Naive thymus-derived CD8-positive, alpha-beta T cell (primary cell): ENCODE measurements around the gene NR2F1-AS1. TPM values are rescaled to one million over a fixed set of nuclear protein-coding genes. Genes with fewer than 3 reads are reported as not detected.

Source experiments
- ATAC-seq, 2 donors: fragments of 150-1000 bp; cut with Tn5 transposase in 1 of 2; sonication (Bioruptor Pico), chemical (Tn5 transposase) in 1 of 2; 1 replicate in 1 of 2; 2 replicates in 1 of 2; pipeline ENCODE4 v1.10.0; 2021; ENCODE audit warnings: mild to moderate bottlenecking in 2 of 2, moderate library complexity in 2 of 2
- POLR2A ChIA-PET: fragments of 350-600 bp; sonication (Branson Sonifier 250); formaldehyde crosslinking; loops from one replicate; lab custom pipeline; 2021; ENCODE audit warnings: antibody characterized with exemption; lab: Charles Lee
- DNase-seq, 10 donors: peaks; one replicate each; pipeline versions ENCODE4 v3.0.0 to v3.0.0-alpha.2; 2020 to 2022
- H3K27ac Mint-ChIP-seq, 10 donors: one replicate each; pipeline ENCODE4 v1.8.0; 2020 to 2022; ENCODE audit warnings: mild to moderate bottlenecking in 10 of 10, mixed read lengths in 10 of 10, moderate library complexity in 4 of 10, inconsistent platforms in 1 of 10
- H3K27me3 Mint-ChIP-seq, 5 donors: one replicate each; pipeline ENCODE4 v1.8.0; 2021 to 2022; ENCODE audit warnings: mixed read lengths in 5 of 5
- H3K36me3 Mint-ChIP-seq, 3 donors: one replicate each; pipeline ENCODE4 v1.8.0; 2020 to 2022; ENCODE audit warnings: mixed read lengths in 3 of 3, mild to moderate bottlenecking in 2 of 3, inconsistent platforms in 1 of 3
- H3K4me1 Mint-ChIP-seq, 4 donors: one replicate each; pipeline ENCODE4 v1.8.0; 2021 to 2022; ENCODE audit warnings: mixed read lengths in 4 of 4
- H3K4me3 Mint-ChIP-seq, 10 donors: one replicate each; pipeline ENCODE4 v1.8.0; 2020 to 2022; ENCODE audit warnings: mild to moderate bottlenecking in 10 of 10, mixed read lengths in 10 of 10, moderate library complexity in 6 of 10, inconsistent platforms in 1 of 10
- H3K9me3 Mint-ChIP-seq, 9 donors: one replicate each; pipeline ENCODE4 v1.8.0; 2020 to 2022; ENCODE audit warnings: mixed read lengths in 9 of 9, mild to moderate bottlenecking in 3 of 9, inconsistent platforms in 1 of 9, moderate library complexity in 1 of 9
- polyA plus RNA-seq, 3 donors: library from polyadenylated mRNA; unstranded; fragments of 300-500 nt; fragmentation: Illumina TruSeq; gene quantifications; one replicate each; pipeline ENCODE4 v1.2.3, GENCODE V29; 2021
- total RNA-seq, 8 experiments: library from RNA in 2 of 8; stranded (reverse) in 2 of 8; gene quantifications; one replicate each; pipeline ENCODE4 v1.2.3 and lab custom pipeline; 2021 to 2026

NR2F1-AS1 gene
- total and polyA plus RNA-seq, 5 experiments from 2014 or later = not detected

- peaks cover 41 to 57% (median 46%) of the 10 kb centered on the region in 5 donors for H3K27me3 Mint-ChIP-seq
- H3K36me3 Mint-ChIP-seq = peaks cover 5 to 12% (median 9%) of the 10 kb centered on the region in 3 donors
- no peak for DNase-seq
- peaks cover 0 to 17% (median 4%) of the 10 kb centered on the region in 9 donors for H3K9me3 Mint-ChIP-seq
- no peak overlapping the region for H3K27ac Mint-ChIP-seq
- peak overlapping the region; percentile 50 to 90 (median 76) for H3K4me3 Mint-ChIP-seq
- POLR2A ChIA-PET = no interaction called here
- peaks cover 16 to 33% (median 29%) of the 10 kb centered on the region in 4 donors for H3K4me1 Mint-ChIP-seq
- ATAC-seq = no peak
Observed at GRCh38 chr5:93585041-93585766, 4.2 kb upstream of the NR2F1-AS1 start.

- POLR2A ChIA-PET = interaction anchor here (0.6 kb wide), 1 partner anchor 860 kb away, joined by 3 read pairs; no protein-coding TSS in a partner anchor
- peaks cover 16 to 39% (median 33%) of the 10 kb centered on the region in 4 donors for H3K4me1 Mint-ChIP-seq
- H3K36me3 Mint-ChIP-seq = peaks cover 5 to 9% (median 9%) of the 10 kb centered on the region in 3 donors
- H3K9me3 Mint-ChIP-seq = peaks cover 0 to 17% (median 4%) of the 10 kb centered on the region in 9 donors
- peaks cover 37 to 56% (median 43%) of the 10 kb centered on the region in 5 donors for H3K27me3 Mint-ChIP-seq
- H3K4me3 Mint-ChIP-seq = peak overlapping the region in 2 of 10 donors; percentile 45 to 64
- ATAC-seq (no peak), DNase-seq (no peak)
- H3K27ac Mint-ChIP-seq = no peak overlapping the region
Observed at GRCh38 chr5:93584596-93585040, 3.6 kb upstream of the NR2F1-AS1 start.

GRCh38 chr5:93583768-93584595 is 3.0 kb upstream of the NR2F1-AS1 start:
- Mint-ChIP-seq H3K9me3 (peaks cover 0 to 12% (median 4%) of the 10 kb centered on the region in 9 donors), H3K4me3 (peak overlapping the region in 5 of 10 donors; percentile 31 to 72 (median 45)), H3K36me3 (peaks cover 4 to 9% (median 5%) of the 10 kb centered on the region in 3 donors), H3K27me3 (peaks cover 32 to 52% (median 37%) of the 10 kb centered on the region in 5 donors), H3K27ac (peak overlapping the region in 1 of 10 donors; percentile 34), H3K4me1 (peaks cover 16 to 40% (median 32%) of the 10 kb centered on the region in 4 donors)
- POLR2A ChIA-PET = interaction anchor here (0.6 kb wide), 2 partner anchors 14 to 860 kb away, joined by 3 read pairs; no protein-coding TSS in a partner anchor
- ATAC-seq (peak; percentile 39 to 42), DNase-seq (no peak)

GRCh38 chr5:93583439-93583767 is 2.4 kb upstream of the NR2F1-AS1 start:
- DNase-seq = no peak
- H3K36me3 Mint-ChIP-seq = peaks cover 0 to 10% (median 2%) of the 10 kb centered on the region in 3 donors
- H3K27ac Mint-ChIP-seq = no peak overlapping the region
- no peak for ATAC-seq
- peaks cover 14 to 40% (median 34%) of the 10 kb centered on the region in 4 donors for H3K4me1 Mint-ChIP-seq
- peak overlapping the region in 1 of 10 donors; percentile 72 for H3K4me3 Mint-ChIP-seq
- peaks cover 31 to 52% (median 36%) of the 10 kb centered on the region in 5 donors for H3K27me3 Mint-ChIP-seq
- POLR2A ChIA-PET = no interaction called here
- peaks cover 0 to 8% (median 0%) of the 10 kb centered on the region in 9 donors for H3K9me3 Mint-ChIP-seq

- Mint-ChIP-seq H3K9me3 (peaks cover 0 to 7% (median 0%) of the 10 kb centered on the region in 9 donors), H3K27me3 (peaks cover 33 to 54% (median 39%) of the 10 kb centered on the region in 5 donors), H3K4me1 (peaks cover 14 to 40% (median 36%) of the 10 kb centered on the region in 4 donors), H3K36me3 (peaks cover 0 to 13% (median 2%) of the 10 kb centered on the region in 3 donors), H3K27ac (peak within 1 kb of the TSS in 1 of 10 donors; percentile 34), H3K4me3 (peak within 1 kb of the TSS in 2 of 10 donors; percentile 64 to 72)
- POLR2A ChIA-PET = no interaction called here
- ATAC-seq = peak in 1 of 2 donors; percentile 20
- no peak for DNase-seq
Observed at GRCh38 chr5:93582677-93583438, 1.8 kb upstream of the NR2F1-AS1 start, which contains the start of gene NR2F1. TSS of gene NR2F1 (plus strand) at chr5:93583222. CDS start at chr5:93585024, 1,802 bp downstream.

- Mint-ChIP-seq H3K4me3 (no peak overlapping the region), H3K9me3 (peaks cover 0 to 4% (median 0%) of the 10 kb centered on the region in 9 donors), H3K36me3 (peaks cover 0 to 13% (median 0%) of the 10 kb centered on the region in 3 donors), H3K4me1 (peaks cover 12 to 37% (median 34%) of the 10 kb centered on the region in 4 donors), H3K27ac (no peak overlapping the region), H3K27me3 (peaks cover 35 to 54% (median 39%) of the 10 kb centered on the region in 5 donors)
- DNase-seq = no peak
- POLR2A ChIA-PET = no interaction called here
- ATAC-seq = no peak
Observed at GRCh38 chr5:93582167-93582462, 1.1 kb upstream of the NR2F1-AS1 start.

- POLR2A ChIA-PET = no interaction called here
- Mint-ChIP-seq H3K27me3 (peaks cover 39 to 56% (median 42%) of the 10 kb centered on the region in 5 donors), H3K4me3 (peak overlapping the region in 7 of 10 donors; percentile 56 to 95 (median 81)), H3K9me3 (peaks cover 0 to 4% (median 0%) of the 10 kb centered on the region in 9 donors), H3K27ac (no peak overlapping the region), H3K4me1 (peaks cover 11 to 29% (median 27%) of the 10 kb centered on the region in 4 donors), H3K36me3 (peaks cover 0 to 6% (median 0%) of the 10 kb centered on the region in 3 donors)
- DNase-seq = peak in 1 of 10 donors; percentile 37
- peak; percentile 11 to 26 for ATAC-seq
Observed at GRCh38 chr5:93580063-93580926, 724 bp downstream of the NR2F1-AS1 start.

- peak in 1 of 2 donors; percentile 2 for ATAC-seq
- Mint-ChIP-seq H3K27me3 (peaks cover 44 to 60% (median 46%) of the 10 kb centered on the region in 5 donors), H3K27ac (no peak overlapping the region), H3K36me3 (peaks cover 0 to 6% (median 0%) of the 10 kb centered on the region in 3 donors), H3K4me3 (peak overlapping the region in 7 of 10 donors; percentile 38 to 95 (median 81)), H3K9me3 (peaks cover 0 to 4% (median 0%) of the 10 kb centered on the region in 9 donors), H3K4me1 (peaks cover 11 to 28% (median 26%) of the 10 kb centered on the region in 4 donors)
- POLR2A ChIA-PET = no interaction called here
- DNase-seq = no peak
Observed at GRCh38 chr5:93579692-93580062, 1.3 kb downstream of the NR2F1-AS1 start.

- ATAC-seq (no peak), DNase-seq (no peak)
- H3K27ac Mint-ChIP-seq = no peak overlapping the region
- POLR2A ChIA-PET = no interaction called here
- H3K27me3 Mint-ChIP-seq = peaks cover 50 to 66% (median 51%) of the 10 kb centered on the region in 5 donors
- peaks cover 11 to 28% (median 26%) of the 10 kb centered on the region in 4 donors for H3K4me1 Mint-ChIP-seq
- H3K4me3 Mint-ChIP-seq = peak overlapping the region in 7 of 10 donors; percentile 12 to 81 (median 56)
- H3K9me3 Mint-ChIP-seq = peaks cover 0 to 4% (median 0%) of the 10 kb centered on the region in 9 donors
- peaks cover 0 to 6% (median 0%) of the 10 kb centered on the region in 3 donors for H3K36me3 Mint-ChIP-seq
Observed at GRCh38 chr5:93578813-93579691, 2.0 kb downstream of the NR2F1-AS1 start.
